NCI-H2029 (cell line): Measurements from ENCODE around the gene ATOH8.

ENCODE experiments used
- DNase-seq: peaks from one replicate; lab custom pipeline; 2025; lab: John Stamatoyannopoulos, UW

ATOH8 gene

GRCh38 chr2:85802354-85803103 lies 48.7 kb downstream of the ATOH8 start:
- peak; percentile 15 for DNase-seq

DNA sequence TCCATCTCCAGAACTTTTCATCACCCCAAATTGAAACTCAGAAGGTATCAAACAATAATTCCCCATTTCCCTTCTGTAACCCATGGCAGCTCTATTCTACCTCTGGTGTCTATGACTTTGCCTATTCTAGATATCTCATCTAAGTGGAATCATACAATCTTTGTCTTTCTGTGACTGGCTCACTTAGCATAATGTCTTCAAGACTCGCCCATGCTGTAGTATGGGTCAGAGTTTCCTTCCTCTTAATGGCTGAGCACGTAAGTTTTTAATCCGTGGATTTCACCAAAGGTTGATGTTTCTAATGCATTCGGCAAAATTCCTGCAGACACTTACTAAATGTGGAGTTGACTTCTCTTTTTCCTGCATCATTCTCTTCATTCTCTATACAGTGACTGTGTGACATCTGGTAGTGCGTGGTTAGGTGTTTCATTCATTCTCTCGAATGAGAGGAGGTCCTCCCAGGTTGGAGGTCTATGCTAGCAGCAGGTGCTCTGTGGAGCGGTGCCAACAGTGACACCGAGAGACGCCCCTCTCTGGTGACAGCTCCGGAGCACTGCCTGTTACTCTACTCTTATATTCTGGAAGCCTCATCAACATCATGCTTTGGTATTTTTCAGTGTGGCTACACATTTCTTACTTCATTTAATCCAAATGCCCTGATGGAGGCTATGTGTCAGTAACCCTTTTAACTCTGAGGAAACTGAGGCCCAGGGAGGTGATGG lies 50.1 kb downstream of the ATOH8 start:
- no peak for DNase-seq

GRCh38 chr2:85804583-85804982 lies 50.8 kb downstream of the ATOH8 start:
- no peak for DNase-seq

GRCh38 chr2:85806358-85807118 lies 52.7 kb downstream of the ATOH8 start:
- DNase-seq = no peak

- DNase-seq = no peak
These were observed 54.0 kb downstream of the ATOH8 start for GRCh38 chr2:85807756-85808155.

DNA sequence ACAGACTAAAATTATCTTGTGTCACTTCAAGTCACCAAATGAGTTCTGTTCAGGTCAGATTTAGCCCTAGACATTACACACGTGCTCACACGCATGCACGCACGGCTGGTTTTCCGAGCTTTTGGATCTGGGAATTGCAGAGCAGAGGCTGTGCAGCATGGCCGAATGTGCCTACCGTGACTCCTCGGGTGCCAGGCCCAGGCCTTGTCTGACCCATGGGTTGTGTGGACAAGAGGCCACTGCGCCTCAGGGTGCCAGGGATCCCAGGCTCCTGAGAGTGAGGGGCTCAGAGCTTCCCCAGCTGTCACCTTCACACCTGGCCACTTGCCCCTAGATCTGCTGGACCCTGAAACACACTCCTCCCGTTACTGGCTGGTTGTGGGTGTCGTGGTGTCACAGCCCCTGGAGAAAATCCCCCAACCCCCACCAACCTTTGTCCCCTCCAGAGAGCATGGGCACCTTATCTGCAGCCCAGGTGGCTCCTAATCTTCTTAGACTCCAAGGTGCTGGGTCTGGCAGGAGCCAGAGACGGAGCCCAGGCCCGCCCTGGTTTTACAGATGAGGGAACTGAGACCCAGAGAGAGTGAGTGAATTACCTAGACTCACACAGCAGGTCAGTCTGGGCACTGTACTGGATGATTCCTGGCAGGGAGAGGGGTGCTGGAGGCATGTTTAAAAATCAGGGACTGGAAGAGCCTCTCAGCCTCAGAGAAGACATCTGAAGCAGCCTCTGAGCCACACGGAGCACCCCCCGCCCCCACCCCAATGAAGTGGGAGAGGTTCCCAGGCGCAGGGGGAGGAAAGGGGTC lies 56.8 kb downstream of the ATOH8 start:
- DNase-seq = no peak

DNA sequence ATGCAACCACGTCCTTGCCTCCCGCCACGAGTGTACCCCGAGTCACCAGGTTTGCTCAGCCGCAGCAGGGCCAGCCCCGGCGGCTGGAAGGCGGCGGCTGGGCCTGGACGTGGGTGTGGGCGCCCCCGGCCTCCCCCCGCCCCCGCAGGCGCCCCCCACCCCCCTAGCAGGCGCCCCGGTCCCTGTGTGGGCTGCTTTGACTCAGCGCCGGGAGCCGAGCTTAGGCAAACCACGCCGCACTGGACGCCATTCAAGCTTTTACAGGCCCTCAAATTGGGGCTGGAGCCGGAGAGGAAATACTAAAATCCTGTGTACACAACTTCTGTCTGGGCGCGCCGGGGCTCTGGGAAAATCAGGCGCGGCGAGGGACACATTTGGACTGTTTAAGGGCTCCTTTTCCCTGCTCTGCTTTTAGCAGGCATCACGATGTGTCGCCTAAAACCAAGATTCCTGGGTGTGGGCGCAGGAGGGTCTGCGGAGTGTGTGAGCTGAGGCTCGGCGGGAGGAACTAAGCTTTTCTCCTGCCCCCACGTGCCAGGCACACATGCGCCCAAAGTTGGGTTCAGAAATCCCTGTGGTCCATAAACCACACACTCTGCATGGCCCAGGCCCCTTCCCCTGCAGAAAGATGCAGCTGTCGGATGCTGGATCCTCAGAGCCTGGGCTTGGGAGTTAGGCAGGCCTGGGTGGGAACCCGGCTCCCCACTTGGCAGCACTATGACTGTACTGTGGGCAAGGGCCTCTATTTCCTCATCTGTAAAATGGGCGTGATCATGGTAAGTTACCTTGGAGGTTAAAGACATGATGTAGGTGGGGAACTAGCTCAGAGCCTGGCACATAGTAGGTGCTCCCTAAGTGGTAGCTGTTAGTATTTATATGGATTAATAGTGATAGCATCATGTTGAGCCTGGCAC lies 57.6 kb downstream of the ATOH8 start:
- no peak for DNase-seq

DNA sequence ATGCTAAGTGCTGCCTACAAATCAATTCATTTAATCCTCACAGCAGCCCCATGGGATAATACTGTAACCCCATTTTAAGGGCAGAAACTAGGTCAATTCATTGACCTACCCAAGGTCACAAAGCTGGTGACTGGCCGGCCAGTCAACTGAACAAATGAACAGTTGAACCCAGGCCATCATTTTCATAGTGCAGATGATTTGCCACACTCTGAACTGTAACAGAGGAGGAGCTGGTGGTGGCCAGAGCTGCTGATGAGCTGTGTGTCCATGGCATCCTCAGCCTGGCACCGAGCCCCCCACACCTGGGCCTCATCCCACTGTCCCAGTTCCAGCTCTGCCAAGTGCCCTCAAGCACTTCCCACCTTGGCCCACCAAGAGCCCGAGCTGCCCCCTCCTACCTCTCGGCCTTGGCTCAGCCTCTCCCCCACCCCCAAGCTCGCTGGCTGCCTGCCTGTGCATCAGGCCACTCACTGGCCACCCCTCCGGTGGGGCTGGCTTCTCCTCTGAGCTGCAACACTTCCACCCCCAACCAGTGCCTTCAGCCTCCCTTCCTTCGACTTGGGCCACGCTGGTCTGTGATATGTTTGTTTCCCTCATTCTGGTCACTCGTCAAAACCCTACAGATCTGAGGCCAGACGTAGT lies 58.4 kb downstream of the ATOH8 start:
- no peak for DNase-seq

DNA sequence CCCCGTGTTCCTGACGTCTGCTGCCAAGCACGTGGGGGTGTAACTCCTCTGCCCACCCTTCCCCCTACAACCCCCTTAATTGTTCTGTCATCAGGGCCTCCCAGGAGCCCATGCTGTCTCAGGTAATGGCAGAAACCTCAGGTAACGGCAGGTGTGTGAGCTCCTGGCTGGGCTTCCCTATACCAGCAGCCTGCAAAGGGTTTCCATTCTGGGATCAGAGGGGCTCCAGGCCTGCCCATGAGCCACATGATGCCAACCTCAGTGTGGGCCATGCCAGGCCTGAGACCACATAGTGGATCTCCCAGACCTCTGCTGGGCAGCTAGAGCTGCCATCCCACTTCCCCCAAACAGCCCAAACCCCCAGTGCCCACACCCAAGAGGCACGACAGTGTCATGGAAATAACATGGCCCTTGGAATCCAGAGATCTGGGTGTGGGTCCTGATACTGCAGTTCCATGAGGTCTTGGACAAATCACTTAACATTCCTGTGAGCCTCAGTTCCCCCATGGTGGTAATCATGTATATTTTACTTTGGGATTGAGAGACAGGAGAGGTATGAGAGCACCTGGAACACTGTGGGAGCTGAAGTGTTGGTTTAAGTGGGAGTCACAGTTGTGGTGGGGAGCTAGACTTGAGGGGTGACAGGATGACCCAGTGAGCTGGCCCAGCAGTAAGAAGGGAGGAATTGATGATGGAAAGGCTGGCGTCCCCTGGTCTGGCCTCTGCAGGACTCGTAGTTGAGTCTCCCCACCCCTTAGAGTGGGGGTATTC lies 59.6 kb downstream of the ATOH8 start:
- no peak for DNase-seq

GRCh38 chr2:85813982-85814801 lies 60.4 kb downstream of the ATOH8 start:
- DNase-seq = peak; percentile 52

- DNase-seq = no peak
These were observed 61.2 kb downstream of the ATOH8 start for GRCh38 chr2:85814802-85815550.

DNA sequence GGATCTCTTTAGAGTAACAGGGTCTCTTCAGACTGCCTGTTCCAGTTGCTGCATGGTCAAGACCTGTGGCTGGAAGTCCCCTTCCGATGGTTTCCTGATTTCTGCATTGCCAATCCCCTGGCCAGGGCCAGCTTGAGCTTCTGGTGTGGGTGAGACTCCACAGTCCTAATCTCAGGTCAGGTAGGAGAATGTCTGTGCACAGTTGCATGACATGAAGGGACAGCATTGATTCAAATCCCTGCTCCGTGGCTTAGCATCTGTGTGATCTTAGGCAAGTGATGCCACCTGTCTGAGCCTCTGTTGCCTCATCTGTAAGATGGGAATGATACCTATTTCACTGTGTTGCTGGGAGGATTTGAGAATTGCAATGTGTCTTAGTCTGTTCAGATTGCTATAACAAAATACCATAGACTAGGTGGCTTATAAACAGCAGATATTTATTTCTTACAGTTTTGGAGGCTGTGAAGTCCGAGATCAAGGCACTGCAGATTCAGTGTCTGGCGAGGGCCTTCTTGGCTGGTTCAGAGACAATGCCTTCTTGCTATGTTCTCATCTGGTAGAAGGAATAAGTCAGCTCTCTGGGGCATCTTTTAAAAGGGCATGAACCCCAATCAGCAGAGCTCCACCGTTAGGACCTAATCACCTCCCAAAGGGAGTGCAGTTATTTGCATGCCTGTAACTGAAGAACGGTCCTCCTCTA lies 66.2 kb downstream of the ATOH8 start:
- DNase-seq = no peak

- no peak for DNase-seq
These were observed 69.0 kb downstream of the ATOH8 start for GRCh38 chr2:85822766-85823165.

DNA sequence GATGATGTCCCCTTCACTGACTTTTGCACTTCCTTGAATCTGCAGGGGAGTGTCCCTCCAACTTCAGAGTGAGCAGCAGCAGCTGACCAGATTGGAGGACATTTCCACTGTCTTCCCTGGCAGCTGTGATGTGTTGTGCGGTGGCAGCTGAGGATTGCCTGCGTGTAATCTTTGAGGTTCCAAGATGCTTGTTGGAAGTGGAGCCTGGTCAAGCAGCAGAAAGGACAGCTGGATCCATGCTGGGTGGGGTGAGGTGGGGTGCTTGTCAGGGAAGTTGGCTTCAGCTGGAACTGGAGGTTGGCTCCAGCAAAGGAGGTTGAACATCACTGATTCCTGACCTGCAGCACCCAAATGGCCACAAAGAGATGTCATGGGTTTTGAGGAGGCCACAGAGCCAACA lies 70.2 kb downstream of the ATOH8 start:
- no peak for DNase-seq

DNA sequence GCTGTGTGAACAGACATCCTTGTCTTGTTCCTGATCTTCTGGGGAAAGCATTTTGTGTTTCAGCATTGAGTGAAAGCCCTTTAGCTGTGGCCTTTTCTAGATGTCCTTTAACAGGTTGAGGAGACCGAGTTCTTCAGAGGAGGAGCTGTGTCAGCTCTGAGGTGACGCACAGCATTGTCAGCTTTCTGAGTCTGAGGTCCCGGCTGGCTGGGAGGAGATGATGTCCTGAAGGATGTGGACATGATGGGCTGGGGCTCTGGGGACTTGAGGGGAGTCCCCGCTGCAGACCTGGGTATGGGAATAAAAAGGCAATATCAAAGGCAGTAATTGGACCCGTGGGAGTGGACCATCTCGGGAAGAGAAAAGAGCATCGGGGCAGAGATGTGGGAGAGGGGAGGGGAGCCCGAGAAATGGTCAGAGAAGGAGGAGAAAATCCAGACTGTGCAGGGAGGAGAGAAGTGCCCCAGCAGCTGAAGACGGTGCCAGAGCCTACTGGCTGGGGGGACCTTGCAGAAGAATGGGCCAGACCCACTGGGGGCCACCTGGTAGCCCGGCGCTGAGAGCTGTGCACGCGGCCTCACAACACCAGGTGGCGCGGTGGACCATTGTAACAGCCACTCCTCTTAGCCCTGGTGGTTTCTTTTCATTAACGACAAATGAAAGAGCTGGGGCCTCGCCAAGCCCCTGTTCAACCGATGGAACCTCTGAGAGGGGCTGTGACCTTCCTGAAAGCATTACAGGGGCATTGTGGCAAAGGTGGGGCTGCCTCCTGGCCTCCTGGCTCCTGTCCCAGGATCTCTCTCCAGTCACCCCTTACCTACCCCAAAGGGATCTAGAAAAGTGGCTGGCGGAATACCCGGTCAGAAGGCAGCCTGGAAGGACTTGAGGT lies 73.4 kb downstream of the ATOH8 start:
- peak; percentile 17 for DNase-seq

DNA sequence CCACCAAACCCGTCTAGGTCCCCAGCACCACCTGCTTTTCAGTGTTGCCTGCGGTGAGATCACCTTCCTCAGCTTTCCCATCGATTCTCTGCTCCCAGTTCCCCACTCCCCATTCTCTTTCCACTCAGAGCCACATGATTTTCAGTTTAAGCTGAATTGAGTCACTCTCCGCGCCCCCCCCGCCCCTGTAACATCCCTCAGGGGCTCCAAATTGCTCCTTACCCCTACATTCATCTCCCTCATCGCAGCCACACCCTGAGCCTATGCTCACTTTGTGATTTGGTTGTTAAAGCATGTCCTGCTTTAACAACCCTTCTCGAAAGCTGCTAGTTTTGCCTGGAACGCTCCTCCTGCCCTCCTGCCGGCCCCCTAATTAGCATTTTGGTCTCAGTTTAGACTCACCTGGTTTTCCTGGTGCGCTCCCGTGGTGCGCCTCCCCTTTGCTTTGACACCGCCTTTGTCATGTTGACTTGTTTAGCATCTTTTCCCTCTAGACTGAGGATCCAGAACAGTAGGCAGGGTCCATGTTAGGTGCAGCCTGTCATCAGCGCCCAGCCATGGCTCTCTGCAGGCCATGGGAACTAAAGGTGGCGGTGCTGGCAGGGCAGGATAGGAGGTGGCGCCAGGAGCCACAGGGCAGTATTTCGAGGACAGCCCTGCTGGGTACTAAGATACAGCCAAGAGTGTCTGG lies 74.2 kb downstream of the ATOH8 start:
- DNase-seq = no peak
